GM18907 (cell line): ENCODE measurements around the gene PRTN3.

ENCODE experiments used
- ATAC-seq: cut with Tn5 transposase; IDR thresholded peaks from one replicate; pipeline ENCODE4 v1.9.1; 2021; ENCODE audit warnings: mild to moderate bottlenecking, moderate library complexity; ENCODE audit not compliant: unreplicated experiment

The PRTN3 gene

DNA sequence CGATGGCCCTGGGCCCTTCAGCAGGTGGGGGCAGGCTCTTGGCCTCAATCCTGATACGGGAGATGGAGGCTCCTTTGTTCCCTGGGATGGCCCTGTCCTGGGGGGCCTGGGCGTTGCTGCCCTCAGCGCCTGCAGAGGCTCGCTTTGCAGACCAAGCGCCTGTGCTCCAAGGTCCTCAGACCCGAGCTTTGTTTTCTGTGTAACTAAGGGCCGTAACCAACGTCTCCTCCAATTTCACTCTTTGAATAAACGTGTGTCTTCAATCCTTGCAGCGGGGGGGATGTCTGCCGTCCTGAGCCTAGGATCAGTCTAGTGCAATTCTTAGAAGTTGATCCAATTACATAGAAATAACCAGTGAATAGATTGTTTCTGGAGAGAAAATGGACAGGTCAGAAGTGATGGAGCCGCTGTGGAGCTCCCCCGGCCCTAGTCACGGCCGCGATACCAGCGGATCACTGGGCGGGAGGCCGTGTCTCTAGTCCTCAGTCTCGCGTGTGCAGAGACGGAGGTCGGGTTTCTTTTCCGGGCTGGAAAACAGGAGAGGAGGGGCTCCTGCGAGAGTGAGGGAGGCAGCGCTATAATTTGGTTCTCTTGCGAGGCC lies 38.2 kb upstream of the PRTN3 start:
- ATAC-seq, result no peak

- ATAC-seq, result no peak
Observed at GRCh38 chr19:803099-803561, 37.7 kb upstream of the PRTN3 start.

GRCh38 chr19:803686-804418 lies 36.9 kb upstream of the PRTN3 start:
- no peak for ATAC-seq

DNA sequence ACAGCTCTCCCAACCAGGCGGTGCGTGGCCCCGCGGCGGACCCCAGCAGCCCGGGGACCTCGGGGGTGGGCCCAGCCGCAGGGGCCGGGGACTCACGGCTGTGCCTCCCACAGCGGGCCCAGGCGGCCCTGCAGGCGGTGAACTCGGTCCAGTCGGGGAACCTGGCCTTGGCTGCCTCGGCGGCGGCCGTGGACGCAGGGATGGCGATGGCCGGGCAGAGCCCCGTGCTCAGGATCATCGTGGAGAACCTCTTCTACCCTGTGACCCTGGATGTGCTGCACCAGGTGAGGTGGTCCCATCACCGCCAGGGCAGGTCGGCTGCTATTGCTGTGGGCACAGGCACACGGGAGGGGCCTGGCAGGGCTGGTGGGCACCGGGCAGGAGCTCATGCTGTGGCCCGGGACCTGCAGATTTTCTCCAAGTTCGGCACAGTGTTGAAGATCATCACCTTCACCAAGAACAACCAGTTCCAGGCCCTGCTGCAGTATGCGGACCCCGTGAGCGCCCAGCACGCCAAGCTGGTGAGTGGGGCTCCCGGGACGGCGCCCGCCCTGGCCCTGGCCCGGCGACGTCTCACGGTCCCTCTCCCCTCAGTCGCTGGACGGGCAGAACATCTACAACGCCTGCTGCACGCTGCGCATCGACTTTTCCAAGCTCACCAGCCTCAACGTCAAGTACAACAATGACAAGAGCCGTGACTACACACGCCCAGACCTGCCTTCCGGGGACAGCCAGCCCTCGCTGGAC lies 36.2 kb upstream of the PRTN3 start:
- ATAC-seq, result no peak

GRCh38 chr19:805166-805551 lies 35.6 kb upstream of the PRTN3 start:
- ATAC-seq, result no peak

DNA sequence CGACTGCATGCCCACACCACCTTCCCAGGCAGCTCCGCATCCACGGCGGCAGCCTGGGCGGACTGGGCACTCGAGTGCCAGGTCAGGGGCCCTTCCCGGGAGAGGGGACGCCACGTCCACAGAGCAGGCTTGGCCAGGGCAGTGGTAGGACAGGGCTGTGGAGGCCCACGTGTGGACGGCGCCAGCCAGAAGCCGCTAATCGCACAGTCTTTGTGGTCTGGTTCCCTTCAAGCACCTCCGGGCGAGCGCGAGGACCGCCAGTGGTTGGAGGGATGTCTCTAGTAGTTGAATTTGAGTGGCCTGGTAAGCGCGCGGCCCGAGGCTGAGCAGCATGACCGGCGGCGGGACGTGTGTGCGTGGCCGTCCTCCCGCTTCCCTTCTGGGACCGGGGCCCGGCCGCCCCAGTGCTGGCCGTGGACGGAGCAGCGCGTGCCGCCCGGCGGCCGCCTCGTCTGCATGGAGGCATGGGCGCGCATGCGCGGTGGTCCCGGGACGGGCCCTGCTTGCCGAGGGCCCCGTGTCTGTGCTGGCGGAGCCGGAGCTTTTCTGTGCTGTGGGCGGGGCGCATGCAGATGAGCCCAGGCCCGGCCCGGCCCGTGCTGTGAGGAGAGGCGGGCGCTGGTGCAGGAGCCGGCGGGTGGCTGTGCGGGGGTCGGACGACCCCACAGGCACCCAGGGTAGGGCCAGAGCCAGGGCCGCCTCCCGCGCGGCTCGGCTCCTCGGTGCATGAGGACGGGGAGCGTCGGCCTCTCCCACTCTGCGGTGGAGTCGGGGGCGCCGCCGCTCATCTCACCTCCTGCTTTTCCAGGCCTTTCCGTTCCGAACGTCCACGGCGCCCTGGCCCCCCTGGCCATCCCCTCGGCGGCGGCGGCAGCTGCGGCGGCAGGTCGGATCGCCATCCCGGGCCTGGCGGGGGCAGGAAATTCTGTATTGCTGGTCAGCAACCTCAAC lies 34.9 kb upstream of the PRTN3 start:
- no peak for ATAC-seq

GRCh38 chr19:806815-807421 lies 33.9 kb upstream of the PRTN3 start:
- ATAC-seq, result no peak

- ATAC-seq, result no peak
Observed at GRCh38 chr19:807627-808422, 33.0 kb upstream of the PRTN3 start.

- no peak for ATAC-seq
Observed at GRCh38 chr19:808423-808775, 32.4 kb upstream of the PRTN3 start.

DNA sequence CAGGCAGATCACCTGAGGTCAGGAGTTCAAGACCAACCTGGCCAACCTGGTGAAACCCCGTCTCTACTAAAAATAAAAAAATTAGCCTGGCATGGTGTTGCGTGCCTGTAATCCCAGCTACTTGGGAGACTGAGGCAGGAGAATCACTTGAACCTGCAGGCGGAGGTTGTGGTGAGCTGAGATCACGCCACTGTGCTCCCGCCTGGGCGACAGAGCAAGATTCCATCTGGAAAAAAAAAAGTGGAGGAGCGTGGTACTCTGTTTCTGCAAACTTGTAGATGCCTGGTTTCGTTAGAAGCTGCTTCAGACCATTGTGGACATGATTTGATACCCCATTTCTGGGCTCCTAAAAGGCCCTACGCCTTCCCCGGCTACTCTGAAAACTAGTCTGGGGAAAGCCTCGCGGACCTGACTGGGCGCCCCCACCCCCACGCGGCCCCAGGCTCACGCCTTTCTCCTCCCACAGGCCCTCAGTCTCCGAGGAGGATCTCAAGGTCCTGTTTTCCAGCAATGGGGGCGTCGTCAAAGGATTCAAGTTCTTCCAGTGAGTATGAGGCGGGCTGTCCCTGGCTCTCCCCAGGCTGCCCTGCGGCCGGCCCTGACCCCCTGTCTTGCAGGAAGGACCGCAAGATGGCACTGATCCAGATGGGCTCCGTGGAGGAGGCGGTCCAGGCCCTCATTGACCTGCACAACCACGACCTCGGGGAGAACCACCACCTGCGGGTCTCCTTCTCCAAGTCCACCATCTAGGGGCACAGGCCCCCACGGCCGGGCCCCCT lies 30.5 kb upstream of the PRTN3 start:
- ATAC-seq, result no peak

GRCh38 chr19:810883-811489 lies 29.8 kb upstream of the PRTN3 start:
- ATAC-seq, result no peak

DNA sequence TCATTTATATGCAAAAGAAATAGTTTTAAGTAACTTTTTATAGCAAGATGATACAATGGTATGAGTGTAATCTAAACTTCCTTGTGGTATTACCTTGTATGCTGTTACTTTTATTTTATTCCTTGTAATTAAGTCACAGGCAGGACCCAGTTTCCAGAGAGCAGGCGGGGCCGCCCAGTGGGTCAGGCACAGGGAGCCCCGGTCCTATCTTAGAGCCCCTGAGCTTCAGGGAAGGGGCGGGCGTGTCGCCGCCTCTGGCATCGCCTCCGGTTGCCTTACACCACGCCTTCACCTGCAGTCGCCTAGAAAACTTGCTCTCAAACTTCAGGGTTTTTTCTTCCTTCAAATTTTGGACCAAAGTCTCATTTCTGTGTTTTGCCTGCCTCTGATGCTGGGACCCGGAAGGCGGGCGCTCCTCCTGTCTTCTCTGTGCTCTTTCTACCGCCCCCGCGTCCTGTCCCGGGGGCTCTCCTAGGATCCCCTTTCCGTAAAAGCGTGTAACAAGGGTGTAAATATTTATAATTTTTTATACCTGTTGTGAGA lies 29.2 kb upstream of the PRTN3 start:
- no peak for ATAC-seq

DNA sequence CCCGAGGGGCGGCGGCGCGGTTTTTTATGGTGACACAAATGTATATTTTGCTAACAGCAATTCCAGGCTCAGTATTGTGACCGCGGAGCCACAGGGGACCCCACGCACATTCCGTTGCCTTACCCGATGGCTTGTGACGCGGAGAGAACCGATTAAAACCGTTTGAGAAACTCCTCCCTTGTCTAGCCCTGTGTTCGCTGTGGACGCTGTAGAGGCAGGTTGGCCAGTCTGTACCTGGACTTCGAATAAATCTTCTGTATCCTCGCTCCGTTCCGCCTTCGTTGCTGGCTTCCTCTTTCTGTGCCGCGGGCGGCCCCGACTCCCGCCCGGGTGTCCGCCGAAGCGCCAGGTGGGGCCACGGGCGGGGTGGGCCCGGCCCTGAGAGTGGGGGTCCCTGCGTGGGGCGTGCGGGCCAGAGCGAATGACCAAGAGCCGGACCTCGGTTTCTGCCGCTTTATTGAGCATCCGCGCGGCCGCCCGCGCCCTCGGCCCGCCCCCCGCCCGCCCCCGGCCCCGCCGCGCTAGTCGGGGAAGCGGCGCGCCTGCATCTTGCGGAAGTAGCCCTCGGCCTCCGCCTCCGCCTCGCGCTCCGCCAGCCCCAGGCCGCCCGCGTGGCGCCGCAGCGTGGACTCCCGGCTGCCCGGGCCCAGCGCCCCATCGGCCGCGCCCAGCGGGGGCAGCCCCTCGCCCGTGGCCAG lies 28.6 kb upstream of the PRTN3 start:
- ATAC-seq, result no peak

DNA sequence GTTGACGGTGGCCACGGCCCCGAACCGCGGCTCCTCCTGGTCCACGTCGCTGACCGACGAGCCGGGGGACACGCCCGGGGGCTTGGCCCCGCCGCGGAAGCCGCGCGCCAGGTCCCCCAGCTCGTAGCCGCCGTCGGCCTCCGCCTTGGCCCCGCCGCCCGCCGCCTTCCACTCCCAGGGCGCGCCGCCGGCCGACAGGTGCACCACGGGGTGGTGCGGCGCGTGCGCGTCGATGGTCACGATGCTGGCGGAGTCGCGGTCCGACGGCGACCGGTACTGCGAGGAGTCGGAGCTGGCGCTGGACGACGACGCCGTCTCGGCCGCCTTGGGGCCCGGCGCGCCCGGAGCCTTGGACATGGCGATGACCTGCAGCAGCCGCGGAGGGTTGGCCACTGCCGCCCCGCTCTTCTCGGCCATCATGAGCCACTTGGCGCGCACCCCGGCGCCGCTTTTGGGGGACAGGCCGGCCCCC lies 28.0 kb upstream of the PRTN3 start:
- ATAC-seq, result no peak

GRCh38 chr19:813219-814151 lies 27.3 kb upstream of the PRTN3 start:
- ATAC-seq, result no peak
